ENCODE data around the gene ORMDL3. TPM values are rescaled to one million over a fixed set of nuclear protein-coding genes. Genes with fewer than 3 reads are reported as not detected.

The ORMDL3 gene
- total RNA-seq, 1 experiment from 2014 or later, result 58.6 TPM

DNA sequence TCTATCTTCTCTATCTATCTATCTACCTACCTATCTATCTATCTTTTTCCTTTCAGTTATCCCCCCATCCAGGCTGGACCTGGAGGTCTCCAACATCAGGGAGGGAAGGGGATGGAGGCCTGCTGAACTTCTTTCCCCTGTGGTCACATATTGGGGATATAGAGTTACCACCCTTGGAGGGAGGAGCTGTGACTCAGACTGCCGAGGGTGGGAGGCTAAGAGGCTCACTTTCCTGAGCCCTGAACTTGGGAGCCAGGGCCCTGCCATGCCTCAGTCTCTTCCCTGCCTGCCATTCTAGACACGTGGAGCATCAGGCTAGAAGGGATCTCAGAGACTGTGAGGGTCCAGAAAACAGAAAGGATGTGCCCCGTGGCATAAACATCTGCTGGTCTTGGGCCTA lies 8.5 kb upstream of the ORMDL3 start:
- Histone ChIP-seq H3K79me1 (ENCODE audit: insufficient read depth, low read depth, low read length, poor library complexity, severe bottlenecking) (no peaks in the 10 kb centered on the region), H3K4ac (ENCODE audit: low read depth, low read length) (no peak overlapping the region), H3T11ph (ENCODE audit: low read length) (no peak overlapping the region), H4K20me1 (ENCODE audit: control insufficient read depth, insufficient read depth, insufficient read length) (no peaks in the 10 kb centered on the region), H3K9ac (ENCODE audit: extremely low read depth, insufficient read length, low read length) (no peak overlapping the region), H3K4me1 (ENCODE audit: insufficient read depth, low read length) (no peaks in the 10 kb centered on the region; the same call in 1 of the 2 replicates), H2AK5ac (ENCODE audit: insufficient read length, low read length) (no peak overlapping the region), H3K23me2 (ENCODE audit: insufficient read length, low read depth, low read length, poor library complexity, severe bottlenecking) (no peaks in the 10 kb centered on the region), H3K18ac (ENCODE audit: insufficient read length, low read depth, low read length) (no peak overlapping the region), H2BK120ac (ENCODE audit: low read depth, low read length, poor library complexity, severe bottlenecking) (no peak overlapping the region), H3K23ac (ENCODE audit: insufficient read length, low read depth, low read length) (no peak overlapping the region), H3K9me3 (ENCODE audit: control insufficient read depth, low read depth, low read length) (no peaks in the 10 kb centered on the region), H2AFZ (ENCODE audit: low read length) (no peak overlapping the region), H2BK20ac (ENCODE audit: low read depth, low read length, poor library complexity, severe bottlenecking) (no peak overlapping the region), H2BK12ac (ENCODE audit: insufficient read length, low read depth, low read length) (no peak overlapping the region), H3K4me2 (ENCODE audit: insufficient read depth, insufficient read length, low read length) (no peak overlapping the region), H4K8ac (replicated peaks; ENCODE audit: insufficient read length, low read depth, low read length) (no peak overlapping the region), H3K79me2 (ENCODE audit: insufficient read depth, low read length) (no peaks in the 10 kb centered on the region), H3K27me3 (ENCODE audit: insufficient read depth, low read length) (no peaks in the 10 kb centered on the region), H2BK5ac (ENCODE audit: insufficient read length, low read length) (no peak overlapping the region), H3K27ac (ENCODE audit: insufficient read length, low read depth, low read length) (no peak overlapping the region), H2BK15ac (ENCODE audit: low read depth, low read length) (no peak overlapping the region), H3K14ac (ENCODE audit: insufficient read depth, low read length) (no peak overlapping the region), H4K91ac (ENCODE audit: insufficient read length, low read depth, low read length) (no peak overlapping the region), H4K5ac (ENCODE audit: insufficient read length, low read depth, low read length) (no peak overlapping the region), H3K56ac (ENCODE audit: insufficient read length, low read depth, low read length) (no peak overlapping the region)
- TF ChIP-seq, protein P1, sequence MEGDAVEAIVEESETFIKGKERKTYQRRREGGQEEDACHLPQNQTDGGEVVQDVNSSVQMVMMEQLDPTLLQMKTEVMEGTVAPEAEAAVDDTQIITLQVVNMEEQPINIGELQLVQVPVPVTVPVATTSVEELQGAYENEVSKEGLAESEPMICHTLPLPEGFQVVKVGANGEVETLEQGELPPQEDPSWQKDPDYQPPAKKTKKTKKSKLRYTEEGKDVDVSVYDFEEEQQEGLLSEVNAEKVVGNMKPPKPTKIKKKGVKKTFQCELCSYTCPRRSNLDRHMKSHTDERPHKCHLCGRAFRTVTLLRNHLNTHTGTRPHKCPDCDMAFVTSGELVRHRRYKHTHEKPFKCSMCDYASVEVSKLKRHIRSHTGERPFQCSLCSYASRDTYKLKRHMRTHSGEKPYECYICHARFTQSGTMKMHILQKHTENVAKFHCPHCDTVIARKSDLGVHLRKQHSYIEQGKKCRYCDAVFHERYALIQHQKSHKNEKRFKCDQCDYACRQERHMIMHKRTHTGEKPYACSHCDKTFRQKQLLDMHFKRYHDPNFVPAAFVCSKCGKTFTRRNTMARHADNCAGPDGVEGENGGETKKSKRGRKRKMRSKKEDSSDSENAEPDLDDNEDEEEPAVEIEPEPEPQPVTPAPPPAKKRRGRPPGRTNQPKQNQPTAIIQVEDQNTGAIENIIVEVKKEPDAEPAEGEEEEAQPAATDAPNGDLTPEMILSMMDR (conservative IDR thresholded peaks at IDR 0.05), result no peak
- DNase-seq, result no peak
- WGBS (ENCODE audit: extremely low coverage, insufficient read length, low lambda C conversion rate), result no CpG with 5 or more reads among the region's 3 CpGs
- no peak overlapping the region for H3K4me3 Mint-ChIP-seq
- no peak overlapping the region; a peak in 1 of 7 replicates for H3K27ac Mint-ChIP-seq
- no peaks in the 10 kb centered on the region; the same call in 1 of the 2 replicates for H3K27me3 Mint-ChIP-seq (ENCODE audit: low read depth)
- H3K4me1 Mint-ChIP-seq, result peaks cover 9 to 20% of the 10 kb centered on the region in 2 experiments
- H3K9me3 Mint-ChIP-seq, result no peaks in the 10 kb centered on the region
- no peaks in the 10 kb centered on the region for H3K36me3 Mint-ChIP-seq (ENCODE audit: insufficient read depth in 1 of 3, low read depth in 3 of 3)

Measured in H9 (cell line).